ENCODE measurements around the gene VAV1.

GRCh38 chr19:6820237-6820636 lies 47.7 kb downstream of the VAV1 start:
- TF ChIP-seq CTCF (conservative IDR thresholded peaks at IDR 0.05) (no peak), ZFX (IDR thresholded peaks at IDR 0.05) (no peak)

Data from C4-2B (cell line).